HepG2 (cell line): ENCODE results near the gene NREP. TPM values are rescaled to one million over a fixed set of nuclear protein-coding genes. Genes with fewer than 3 reads are reported as not detected.

ENCODE experiments used
- ATAC-seq: fragments of 200-7000 bp; cut with Tn5 transposase; 3 replicates; pipeline ENCODE4 v1.9.1; 2020; ENCODE audit warnings: mild to moderate bottlenecking, moderate library complexity
- BruUV-seq: library from RNA; stranded (reverse); fragments of 400-500 nt; replicated peaks from 2 replicates; lab custom pipeline; 2021; lab: Mats Ljungman, UMichigan
- CTCF ChIA-PET: fragments of 300-600 bp; formaldehyde crosslinking; extraction: SDS; loops from one replicate; lab custom pipeline; 2021; ENCODE audit warnings: low total read pairs, inconsistent platforms, low intra/inter-chr PET ratio; lab: Yijun Ruan, JAX
- POLR2A ChIA-PET: fragments of 350-600 bp; sonication (Branson Sonifier 250); formaldehyde crosslinking; loops from one replicate; lab custom pipeline; 2020; ENCODE audit warnings: antibody characterized with exemption, inconsistent platforms; lab: Yijun Ruan, JAX
- DNase-seq: peaks from one replicate; pipeline ENCODE4 v3.0.0-alpha.2; 2015; ENCODE audit warnings: low spot score
- FAIRE-seq: peaks from 3 replicates; lab custom pipeline; 2011; peaks lifted over from hg19 to GRCh38; lab: Jason Lieb, UNC
- H2AFZ ChIP-seq: one replicate; pipeline ENCODE4 v1.6.1; 2011; ENCODE audit warnings: low read length, inconsistent platforms
- H3K27ac ChIP-seq: fragments of 300-600 bp; 3 replicates; pipeline ENCODE4 v1.8.0; 2011; ENCODE audit warnings: mixed run types, mild to moderate bottlenecking, mixed read lengths, low read length, inconsistent platforms; ENCODE audit not compliant: insufficient read depth; ENCODE audit errors: extremely low read length
- H3K27me3 ChIP-seq, 2 experiments: fragments of 200-600 bp in 1 of 2; 2 replicates in 1 of 2; 3 replicates in 1 of 2; pipeline versions ENCODE4 v1.6.0 to v1.8.0; 2011; ENCODE audit warnings: low read length in 2 of 2, mild to moderate bottlenecking in 2 of 2, moderate library complexity in 2 of 2, inconsistent platforms in 1 of 2; ENCODE audit not compliant: insufficient read depth in 2 of 2, control insufficient read depth in 1 of 2
- H3K36me3 ChIP-seq, 2 experiments: fragments of 200-600 bp in 1 of 2; replicated peaks in 1 of 2; 2 replicates in 1 of 2; 3 replicates in 1 of 2; pipeline versions ENCODE4 v1.5.1 to v1.8.0; 2011; ENCODE audit warnings: low read length in 2 of 2, inconsistent platforms in 1 of 2; ENCODE audit not compliant: insufficient read depth in 2 of 2, control insufficient read depth in 1 of 2
- H3K4me1 ChIP-seq: 2 replicates; pipeline ENCODE4 v1.5.1; 2012; ENCODE audit warnings: low read length, inconsistent platforms; ENCODE audit not compliant: insufficient read depth
- H3K4me2 ChIP-seq: 2 replicates; pipeline ENCODE4 v1.6.0; 2011; ENCODE audit warnings: low read depth, low read length, inconsistent platforms
- H3K4me3 ChIP-seq, 3 experiments: fragments of 200-600 bp in 1 of 3; sonication (generic), shearing (Covaris generic) in 1 of 3; replicated peaks in 1 of 3; 2 replicates each; pipeline ENCODE4 v1.5.1; 2011 to 2016; ENCODE audit warnings: low read length in 3 of 3, inconsistent platforms in 2 of 3, low read depth in 2 of 3, mild to moderate bottlenecking in 2 of 3, control low read depth in 1 of 3, mixed read lengths in 1 of 3; ENCODE audit not compliant: insufficient read depth in 1 of 3
- H3K79me2 ChIP-seq: one replicate; pipeline ENCODE4 v1.6.1; 2011; ENCODE audit warnings: low read length, inconsistent platforms; ENCODE audit not compliant: insufficient read depth
- H3K9ac ChIP-seq: 2 replicates; pipeline ENCODE4 v1.6.0; 2011; ENCODE audit warnings: mild to moderate bottlenecking, low read depth, low read length, inconsistent platforms; ENCODE audit not compliant: insufficient read depth
- H3K9me3 ChIP-seq: 2 replicates; pipeline ENCODE4 v1.5.1; 2012; ENCODE audit warnings: mild to moderate bottlenecking, low read length
- H4K20me1 ChIP-seq: 2 replicates; pipeline ENCODE4 v1.6.0; 2011; ENCODE audit warnings: inconsistent platforms, mild to moderate bottlenecking, low read length, moderate library complexity; ENCODE audit not compliant: insufficient read depth
- MIER3 ChIP-seq: IDR thresholded peaks from 2 replicates; pipeline ENCODE4 v1.6.1; 2016; ENCODE audit warnings: missing compliant biosample characterization, borderline replicate concordance
- POLR2G ChIP-seq: fragments of 200-400 bp; formaldehyde crosslinking; IDR thresholded peaks from 2 replicates; pipeline ENCODE4 v1.6.1; 2018; ENCODE audit warnings: mild to moderate bottlenecking, low read depth, low read length, moderate library complexity
- ZBTB38 ChIP-seq: sonication (generic); formaldehyde crosslinking; IDR thresholded peaks from 2 replicates; pipeline ENCODE4 v1.5.1; 2020; ENCODE audit warnings: mild to moderate bottlenecking, missing genetic modification reagents
- WGBS: methylation state at CpG from one replicate; pipeline ENCODE4 v1.1.6; 2017; ENCODE audit warnings: low lambda C conversion rate; 5-methylcytosine and 5-hydroxymethylcytosine counted together
- in situ Hi-C: cut with HindIII; loops from 2 replicates; pipeline ENCODE4 v1.10.0; 2017; ENCODE audit warnings: low pct_unique_long_range_greater_than_20kb; ENCODE audit not compliant: extremely low pct_ligation_motif_present
- intact Hi-C: fragments of 100-400 bp; cut with micrococcal nuclease; formaldehyde crosslinking; loops from one replicate; pipeline ENCODE4 v1.10.0; 2022; ENCODE audit not compliant: unreplicated experiment
- polyA plus RNA-seq, 8 experiments: library from polyadenylated mRNA; depleted of rRNA in 3 of 8; stranded (reverse) in 7 of 8; unstranded in 1 of 8; fragments of >200 nt; fragmentation: Illumina TruSeq in 4 of 8; extraction: Trizol in 4 of 8; gene quantifications; 2 replicates each; pipeline versions ENCODE4 v1.2.1 to v1.2.3, GENCODE V29; 2011 to 2016; ENCODE audit warnings: low read depth in 4 of 8, missing spikeins in 1 of 8, mixed read lengths in 1 of 8; ENCODE audit not compliant: insufficient read depth in 1 of 8
- total RNA-seq, 5 experiments: library from RNA; depleted of rRNA; stranded (reverse); fragments of >200 nt; fragmentation: Illumina TruSeq; extraction: Trizol; gene quantifications; 2 replicates each; pipeline ENCODE4 v1.2.3, GENCODE V29; 2016; ENCODE audit warnings: low read depth in 1 of 5
- TF ChIP-seq, protein P1 (sequence below): sonication (generic); formaldehyde crosslinking; IDR thresholded peaks from 2 replicates; pipeline ENCODE4 v1.8.1; 2023; ENCODE audit warnings: mild to moderate bottlenecking, moderate library complexity, missing genetic modification reagents
- TF ChIP-seq, protein P2 (sequence below): sonication (generic); formaldehyde crosslinking; IDR thresholded peaks from 2 replicates; pipeline ENCODE4 v1.5.1; 2020; ENCODE audit warnings: mild to moderate bottlenecking, missing genetic modification reagents, moderate library complexity
- TF ChIP-seq, protein P3 (sequence below): sonication (generic); formaldehyde crosslinking; IDR thresholded peaks from 2 replicates; pipeline ENCODE4 v1.4.0; 2020; ENCODE audit warnings: missing genetic modification reagents
- TF ChIP-seq, protein P4 (sequence below): sonication (generic); formaldehyde crosslinking; IDR thresholded peaks from 2 replicates; pipeline ENCODE4 v1.4.0; 2020; ENCODE audit warnings: missing genetic modification reagents

The NREP gene
- total and polyA plus RNA-seq, 2 of the 13 experiments (the other 11 are each of a cell fraction or from before 2014, with no cell fraction given), result 40.5 to 102 TPM

DNA sequence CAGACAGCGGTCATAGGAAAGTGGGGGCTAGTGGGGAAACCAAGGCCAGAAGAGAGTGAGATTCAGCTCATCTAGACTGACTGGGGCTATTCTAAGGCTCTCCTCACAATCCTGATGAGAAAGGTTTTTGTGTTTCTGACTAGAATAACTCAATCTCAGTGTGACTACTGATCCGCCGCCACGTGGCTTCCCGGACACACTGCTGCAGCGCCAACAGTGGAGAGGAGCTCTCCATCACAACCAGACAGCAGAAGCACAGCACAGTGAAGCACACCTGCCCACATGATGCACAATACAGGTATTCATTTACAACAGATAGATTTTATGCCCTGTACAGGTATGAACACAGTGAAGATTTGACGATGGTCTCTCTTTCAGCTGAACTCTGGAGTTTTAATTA is 25.4 kb downstream of the NREP start:
- POLR2A ChIA-PET, result interaction anchor here (0.8 kb wide), 1 partner anchor 27 kb away, joined by 5 read pairs; no protein-coding TSS in a partner anchor
- ATAC-seq (no peak), DNase-seq (no peak), FAIRE-seq (no peak)
- Histone ChIP-seq H3K79me2 (no peaks in the 10 kb centered on the region), H4K20me1 (no peaks in the 10 kb centered on the region), H3K4me3 (no peak overlapping the region), H3K27me3 (no peaks in the 10 kb centered on the region), H2AFZ (no peak overlapping the region), H3K27ac (peak overlapping the region; percentile 55), H3K9ac (peak overlapping the region; percentile 39; the same call in 1 of the 2 replicates), H3K4me1 (peaks cover 65% of the 10 kb centered on the region), H3K36me3 (peaks cover 2 to 5% of the 10 kb centered on the region in 2 experiments), H3K4me2 (no peak overlapping the region), H3K9me3 (no peaks in the 10 kb centered on the region)
- CTCF ChIA-PET, result no interaction called here
- intact Hi-C loops (no loop called here), in situ Hi-C loops (no loop called here)
- WGBS, result 94% methylated on average over 7 of the region's 7 CpGs
- TF ChIP-seq POLR2G, result no peak
- TF ChIP-seq, protein P1, sequence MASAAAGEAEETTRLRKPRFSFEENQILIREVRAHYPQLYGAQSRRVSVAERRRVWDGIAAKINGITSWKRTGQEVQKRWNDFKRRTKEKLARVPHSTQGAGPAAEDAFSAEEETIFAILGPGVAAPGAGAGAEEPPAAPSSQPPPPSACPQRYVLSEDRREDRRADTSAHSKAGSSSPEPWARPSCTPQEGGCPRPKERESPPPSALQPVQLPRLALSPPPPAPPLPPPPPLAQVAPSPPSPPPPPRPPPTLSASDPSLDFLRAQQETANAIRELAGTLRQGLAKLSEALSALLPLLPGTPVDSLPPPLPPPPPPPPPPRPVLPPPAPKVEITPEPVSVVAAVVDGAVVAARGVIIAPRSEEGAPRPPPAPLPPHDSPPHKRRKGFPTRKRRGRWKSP, result no peak
- TF ChIP-seq, protein P2, sequence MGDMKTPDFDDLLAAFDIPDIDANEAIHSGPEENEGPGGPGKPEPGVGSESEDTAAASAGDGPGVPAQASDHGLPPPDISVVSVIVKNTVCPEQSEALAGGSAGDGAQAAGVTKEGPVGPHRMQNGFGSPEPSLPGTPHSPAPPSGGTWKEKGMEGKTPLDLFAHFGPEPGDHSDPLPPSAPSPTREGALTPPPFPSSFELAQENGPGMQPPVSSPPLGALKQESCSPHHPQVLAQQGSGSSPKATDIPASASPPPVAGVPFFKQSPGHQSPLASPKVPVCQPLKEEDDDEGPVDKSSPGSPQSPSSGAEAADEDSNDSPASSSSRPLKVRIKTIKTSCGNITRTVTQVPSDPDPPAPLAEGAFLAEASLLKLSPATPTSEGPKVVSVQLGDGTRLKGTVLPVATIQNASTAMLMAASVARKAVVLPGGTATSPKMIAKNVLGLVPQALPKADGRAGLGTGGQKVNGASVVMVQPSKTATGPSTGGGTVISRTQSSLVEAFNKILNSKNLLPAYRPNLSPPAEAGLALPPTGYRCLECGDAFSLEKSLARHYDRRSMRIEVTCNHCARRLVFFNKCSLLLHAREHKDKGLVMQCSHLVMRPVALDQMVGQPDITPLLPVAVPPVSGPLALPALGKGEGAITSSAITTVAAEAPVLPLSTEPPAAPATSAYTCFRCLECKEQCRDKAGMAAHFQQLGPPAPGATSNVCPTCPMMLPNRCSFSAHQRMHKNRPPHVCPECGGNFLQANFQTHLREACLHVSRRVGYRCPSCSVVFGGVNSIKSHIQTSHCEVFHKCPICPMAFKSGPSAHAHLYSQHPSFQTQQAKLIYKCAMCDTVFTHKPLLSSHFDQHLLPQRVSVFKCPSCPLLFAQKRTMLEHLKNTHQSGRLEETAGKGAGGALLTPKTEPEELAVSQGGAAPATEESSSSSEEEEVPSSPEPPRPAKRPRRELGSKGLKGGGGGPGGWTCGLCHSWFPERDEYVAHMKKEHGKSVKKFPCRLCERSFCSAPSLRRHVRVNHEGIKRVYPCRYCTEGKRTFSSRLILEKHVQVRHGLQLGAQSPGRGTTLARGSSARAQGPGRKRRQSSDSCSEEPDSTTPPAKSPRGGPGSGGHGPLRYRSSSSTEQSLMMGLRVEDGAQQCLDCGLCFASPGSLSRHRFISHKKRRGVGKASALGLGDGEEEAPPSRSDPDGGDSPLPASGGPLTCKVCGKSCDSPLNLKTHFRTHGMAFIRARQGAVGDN (CRISPR knock-in tag), result peak; percentile 31; the same call in 1 of the 2 replicates
- TF ChIP-seq, protein P3, sequence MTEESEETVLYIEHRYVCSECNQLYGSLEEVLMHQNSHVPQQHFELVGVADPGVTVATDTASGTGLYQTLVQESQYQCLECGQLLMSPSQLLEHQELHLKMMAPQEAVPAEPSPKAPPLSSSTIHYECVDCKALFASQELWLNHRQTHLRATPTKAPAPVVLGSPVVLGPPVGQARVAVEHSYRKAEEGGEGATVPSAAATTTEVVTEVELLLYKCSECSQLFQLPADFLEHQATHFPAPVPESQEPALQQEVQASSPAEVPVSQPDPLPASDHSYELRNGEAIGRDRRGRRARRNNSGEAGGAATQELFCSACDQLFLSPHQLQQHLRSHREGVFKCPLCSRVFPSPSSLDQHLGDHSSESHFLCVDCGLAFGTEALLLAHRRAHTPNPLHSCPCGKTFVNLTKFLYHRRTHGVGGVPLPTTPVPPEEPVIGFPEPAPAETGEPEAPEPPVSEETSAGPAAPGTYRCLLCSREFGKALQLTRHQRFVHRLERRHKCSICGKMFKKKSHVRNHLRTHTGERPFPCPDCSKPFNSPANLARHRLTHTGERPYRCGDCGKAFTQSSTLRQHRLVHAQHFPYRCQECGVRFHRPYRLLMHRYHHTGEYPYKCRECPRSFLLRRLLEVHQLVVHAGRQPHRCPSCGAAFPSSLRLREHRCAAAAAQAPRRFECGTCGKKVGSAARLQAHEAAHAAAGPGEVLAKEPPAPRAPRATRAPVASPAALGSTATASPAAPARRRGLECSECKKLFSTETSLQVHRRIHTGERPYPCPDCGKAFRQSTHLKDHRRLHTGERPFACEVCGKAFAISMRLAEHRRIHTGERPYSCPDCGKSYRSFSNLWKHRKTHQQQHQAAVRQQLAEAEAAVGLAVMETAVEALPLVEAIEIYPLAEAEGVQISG, result 0 out of 2 replicates have a peak, but pooled peaks have one; percentile 4
- TF ChIP-seq, protein P4, sequence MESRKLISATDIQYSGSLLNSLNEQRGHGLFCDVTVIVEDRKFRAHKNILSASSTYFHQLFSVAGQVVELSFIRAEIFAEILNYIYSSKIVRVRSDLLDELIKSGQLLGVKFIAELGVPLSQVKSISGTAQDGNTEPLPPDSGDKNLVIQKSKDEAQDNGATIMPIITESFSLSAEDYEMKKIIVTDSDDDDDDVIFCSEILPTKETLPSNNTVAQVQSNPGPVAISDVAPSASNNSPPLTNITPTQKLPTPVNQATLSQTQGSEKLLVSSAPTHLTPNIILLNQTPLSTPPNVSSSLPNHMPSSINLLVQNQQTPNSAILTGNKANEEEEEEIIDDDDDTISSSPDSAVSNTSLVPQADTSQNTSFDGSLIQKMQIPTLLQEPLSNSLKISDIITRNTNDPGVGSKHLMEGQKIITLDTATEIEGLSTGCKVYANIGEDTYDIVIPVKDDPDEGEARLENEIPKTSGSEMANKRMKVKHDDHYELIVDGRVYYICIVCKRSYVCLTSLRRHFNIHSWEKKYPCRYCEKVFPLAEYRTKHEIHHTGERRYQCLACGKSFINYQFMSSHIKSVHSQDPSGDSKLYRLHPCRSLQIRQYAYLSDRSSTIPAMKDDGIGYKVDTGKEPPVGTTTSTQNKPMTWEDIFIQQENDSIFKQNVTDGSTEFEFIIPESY (CRISPR knock-in tag), result peak; percentile 94
- TF ChIP-seq ZBTB38 (CRISPR knock-in tag), result peak; percentile 61
- TF ChIP-seq MIER3 (CRISPR knock-in tag), result no peak
- no TSS peak for BruUV-seq
